Prostate gland (tissue), 2 donors: ENCODE measurements around the gene CCDC93. TPM values are rescaled to one million over a fixed set of nuclear protein-coding genes. Genes with fewer than 3 reads are reported as not detected.

Experiments used
- DNase-seq: peaks from one replicate; pipeline ENCODE4 v3.0.0-alpha.2; 2019; ENCODE audit warnings: low spot score
- H3K27ac ChIP-seq, 2 donors: fragments of 200-600 bp; sonication (generic); 2 replicates each; pipeline ENCODE4 v1.5.1; 2017 to 2019
- H3K27me3 ChIP-seq: fragments of 200-600 bp; sonication (generic); replicated peaks from 2 replicates; pipeline ENCODE4 v1.5.1; 2019; ENCODE audit not compliant: insufficient read depth
- H3K36me3 ChIP-seq, 2 donors: fragments of 200-600 bp; sonication (generic); 1 replicate in 1 of 2; 2 replicates in 1 of 2; pipeline versions ENCODE4 v1.5.1 to v1.8.1; 2017 to 2019
- H3K4me1 ChIP-seq: fragments of 200-600 bp; sonication (generic); replicated peaks from 2 replicates; pipeline ENCODE4 v1.5.1; 2019
- H3K4me3 ChIP-seq, 2 donors: fragments of 200-600 bp; sonication (generic); 2 replicates each; pipeline ENCODE4 v1.5.1; 2017 to 2019
- H3K9me3 ChIP-seq: fragments of 200-600 bp; sonication (generic); 2 replicates; pipeline ENCODE4 v1.5.1; 2017
- POLR2A ChIP-seq: fragments of 450-650 bp; IDR thresholded peaks from one replicate; pipeline ENCODE4 v1.6.1; 2016; ENCODE audit warnings: antibody characterized with exemption, mild to moderate bottlenecking
- POLR2AphosphoS5 ChIP-seq: sonication (generic); formaldehyde crosslinking; IDR thresholded peaks from one replicate; pipeline ENCODE4 v1.6.1; 2017; ENCODE audit warnings: antibody characterized with exemption
- WGBS: methylation state at CpG from one replicate; pipeline ENCODE4 v1.1.5; 2018; 5-methylcytosine and 5-hydroxymethylcytosine counted together
- intact Hi-C: fragments of 100-400 bp; cut with DNase I; formaldehyde crosslinking; loops from one replicate; pipeline ENCODE4 v1.14.2; 2022
- total RNA-seq, 2 donors: library from RNA; depleted of rRNA; stranded (reverse); fragments of >200 nt; gene quantifications; one replicate each; pipeline ENCODE4 v1.1.0, GENCODE V29; 2016
- TF ChIP-seq, protein P1 (sequence below), 4 experiments: fragments of 200-600 bp in 2 of 4; fragments of 450-650 bp in 2 of 4; sonication (generic) in 2 of 4; IDR thresholded peaks; 1 replicate in 3 of 4; 2 replicates in 1 of 4; pipeline ENCODE4 v1.5.1; 2016 to 2019; ENCODE audit warnings: antibody characterized with exemption in 4 of 4, mild to moderate bottlenecking in 2 of 4, moderate library complexity in 2 of 4

CCDC93 gene
- total RNA-seq, 2 donors from 2014 or later: 9.6 to 39.8 TPM

DNA sequence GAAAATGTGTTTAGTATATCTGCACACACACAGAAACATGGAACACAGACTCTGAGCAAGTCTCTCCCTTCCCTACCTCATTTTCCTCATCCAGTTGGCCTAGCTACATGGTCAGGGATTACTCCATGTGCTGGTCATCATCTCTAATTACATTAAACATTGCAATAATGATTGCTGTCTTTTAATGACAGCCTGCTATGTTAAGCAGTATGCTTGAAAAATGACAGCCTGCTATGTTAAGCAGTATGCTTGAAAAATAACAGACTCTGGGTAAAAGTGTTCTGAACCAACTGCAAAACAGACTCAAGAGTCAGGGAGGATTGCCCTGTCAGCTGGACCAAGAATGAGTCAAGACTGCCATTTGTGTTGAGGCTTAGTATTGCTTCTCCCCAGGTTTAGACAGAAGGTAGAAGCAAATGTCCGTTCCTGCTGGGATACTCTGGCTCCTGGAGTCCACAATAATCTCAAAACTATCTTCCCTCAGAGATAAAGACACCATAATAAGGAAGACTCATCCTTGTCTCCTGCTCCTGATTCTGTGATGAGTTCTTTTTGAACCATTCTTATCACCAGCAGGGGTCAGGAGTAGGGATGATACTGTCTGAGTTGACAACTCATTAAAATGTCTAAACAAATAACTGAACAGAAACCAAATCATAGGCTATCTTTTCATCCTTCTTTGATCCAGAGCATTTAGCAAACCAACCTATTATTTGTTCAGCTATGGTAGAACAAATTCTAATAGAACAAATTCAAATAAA is 57.7 kb downstream of the CCDC93 start:
- Histone ChIP-seq H3K27me3 (no peaks in the 10 kb centered on the region), H3K4me3 (no peak overlapping the region), H3K27ac (no peak overlapping the region), H3K9me3 (no peaks in the 10 kb centered on the region), H3K4me1 (peaks cover 2% of the 10 kb centered on the region), H3K36me3 (no peaks in the 10 kb centered on the region)
- intact Hi-C loops: no loop called here
- TF ChIP-seq, protein P1, sequence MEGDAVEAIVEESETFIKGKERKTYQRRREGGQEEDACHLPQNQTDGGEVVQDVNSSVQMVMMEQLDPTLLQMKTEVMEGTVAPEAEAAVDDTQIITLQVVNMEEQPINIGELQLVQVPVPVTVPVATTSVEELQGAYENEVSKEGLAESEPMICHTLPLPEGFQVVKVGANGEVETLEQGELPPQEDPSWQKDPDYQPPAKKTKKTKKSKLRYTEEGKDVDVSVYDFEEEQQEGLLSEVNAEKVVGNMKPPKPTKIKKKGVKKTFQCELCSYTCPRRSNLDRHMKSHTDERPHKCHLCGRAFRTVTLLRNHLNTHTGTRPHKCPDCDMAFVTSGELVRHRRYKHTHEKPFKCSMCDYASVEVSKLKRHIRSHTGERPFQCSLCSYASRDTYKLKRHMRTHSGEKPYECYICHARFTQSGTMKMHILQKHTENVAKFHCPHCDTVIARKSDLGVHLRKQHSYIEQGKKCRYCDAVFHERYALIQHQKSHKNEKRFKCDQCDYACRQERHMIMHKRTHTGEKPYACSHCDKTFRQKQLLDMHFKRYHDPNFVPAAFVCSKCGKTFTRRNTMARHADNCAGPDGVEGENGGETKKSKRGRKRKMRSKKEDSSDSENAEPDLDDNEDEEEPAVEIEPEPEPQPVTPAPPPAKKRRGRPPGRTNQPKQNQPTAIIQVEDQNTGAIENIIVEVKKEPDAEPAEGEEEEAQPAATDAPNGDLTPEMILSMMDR (IDR thresholded peaks at IDR 0.05): no peak
- TF ChIP-seq POLR2A (no peak), POLR2AphosphoS5 (no peak)
- no peak for DNase-seq
- 86% methylated on average over 1 of the region's 1 CpG for WGBS

DNA sequence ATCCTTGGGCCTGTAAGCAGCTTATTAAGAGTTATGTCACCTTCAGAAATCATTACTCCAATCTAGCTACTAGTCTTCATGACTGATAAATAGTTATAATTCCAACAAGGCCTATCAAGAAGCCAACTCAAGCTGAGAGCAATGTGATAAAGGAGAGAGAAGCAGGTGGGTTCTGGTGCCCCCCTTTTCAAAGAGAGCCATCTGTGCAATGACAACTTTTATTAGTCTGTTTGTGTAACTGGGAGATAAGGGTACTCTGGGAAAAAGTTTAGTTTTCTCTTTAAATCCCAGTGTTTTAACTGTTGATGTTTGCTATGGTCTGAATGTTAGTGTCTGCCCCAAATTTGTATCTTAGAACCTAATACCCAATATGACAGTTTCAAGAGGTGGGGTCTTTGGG is 60.6 kb downstream of the CCDC93 start:
- Histone ChIP-seq H3K4me1 (no peaks in the 10 kb centered on the region), H3K36me3 (peaks cover 0 to 4% of the 10 kb centered on the region in 2 donors), H3K27me3 (no peaks in the 10 kb centered on the region), H3K27ac (no peak overlapping the region), H3K9me3 (no peaks in the 10 kb centered on the region), H3K4me3 (no peak overlapping the region)
- DNase-seq: no peak
- no peak for TF ChIP-seq POLR2AphosphoS5
- TF ChIP-seq, protein P1 (IDR thresholded peaks at IDR 0.05): no peak
- TF ChIP-seq POLR2A: no peak
- intact Hi-C loops: no loop called here

DNA sequence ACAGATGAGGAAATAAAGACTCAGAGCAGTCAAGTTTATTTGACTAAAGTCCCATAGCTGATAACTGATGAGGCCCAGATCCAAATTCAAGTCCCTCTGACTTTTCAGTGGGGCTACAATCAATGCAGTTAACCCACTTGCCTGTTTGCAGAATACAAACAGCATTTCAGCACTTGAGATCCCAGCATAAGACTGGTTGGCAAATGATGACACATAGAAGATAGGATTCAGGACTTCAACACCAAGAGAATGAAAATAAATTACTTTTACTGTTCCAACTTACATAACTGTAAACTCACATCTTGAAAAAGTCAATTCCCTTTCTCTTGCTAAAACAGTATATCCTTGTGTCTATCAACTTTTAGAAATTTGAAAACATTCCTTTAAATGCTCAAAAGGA is 61.2 kb downstream of the CCDC93 start:
- intact Hi-C loops: no loop called here
- TF ChIP-seq POLR2A (no peak), POLR2AphosphoS5 (no peak)
- TF ChIP-seq, protein P1 (IDR thresholded peaks at IDR 0.05): no peak
- DNase-seq: no peak
- Histone ChIP-seq H3K27me3 (no peaks in the 10 kb centered on the region), H3K4me1 (no peaks in the 10 kb centered on the region), H3K9me3 (no peaks in the 10 kb centered on the region), H3K4me3 (no peak overlapping the region), H3K27ac (no peak overlapping the region), H3K36me3 (peaks cover 0 to 4% of the 10 kb centered on the region in 2 donors)

DNA sequence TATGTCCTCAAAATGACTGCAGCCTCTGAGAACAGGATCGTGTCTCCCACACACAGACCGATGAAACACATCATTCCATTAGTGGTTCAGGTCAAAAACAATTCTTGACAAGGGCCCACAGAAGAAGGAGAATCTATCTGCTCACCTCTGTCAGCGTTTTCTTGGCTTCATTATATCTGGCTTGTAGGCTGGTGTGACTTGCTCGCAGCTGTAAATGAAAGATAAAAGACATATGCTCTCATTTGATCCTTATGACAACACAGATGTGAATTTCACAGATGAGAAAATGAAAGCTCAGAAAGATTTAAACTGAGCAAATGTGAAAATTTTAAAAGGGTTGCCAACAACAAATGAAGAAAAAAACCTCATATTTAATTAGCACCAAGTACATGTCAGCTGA is 61.6 kb downstream of the CCDC93 start:
- 89% methylated on average over 4 of the region's 4 CpGs for WGBS
- H3K9me3 ChIP-seq: no peaks in the 10 kb centered on the region
- TF ChIP-seq, protein P1 (IDR thresholded peaks at IDR 0.05): no peak
- TF ChIP-seq POLR2AphosphoS5: no peak
- no peak for TF ChIP-seq POLR2A
- peaks cover 0 to 4% of the 10 kb centered on the region in 2 donors for H3K36me3 ChIP-seq
- intact Hi-C loops: no loop called here
- no peaks in the 10 kb centered on the region for H3K27me3 ChIP-seq
- no peak for DNase-seq
- H3K4me3 ChIP-seq: no peak overlapping the region
- H3K27ac ChIP-seq: no peak overlapping the region
- H3K4me1 ChIP-seq: no peaks in the 10 kb centered on the region

DNA sequence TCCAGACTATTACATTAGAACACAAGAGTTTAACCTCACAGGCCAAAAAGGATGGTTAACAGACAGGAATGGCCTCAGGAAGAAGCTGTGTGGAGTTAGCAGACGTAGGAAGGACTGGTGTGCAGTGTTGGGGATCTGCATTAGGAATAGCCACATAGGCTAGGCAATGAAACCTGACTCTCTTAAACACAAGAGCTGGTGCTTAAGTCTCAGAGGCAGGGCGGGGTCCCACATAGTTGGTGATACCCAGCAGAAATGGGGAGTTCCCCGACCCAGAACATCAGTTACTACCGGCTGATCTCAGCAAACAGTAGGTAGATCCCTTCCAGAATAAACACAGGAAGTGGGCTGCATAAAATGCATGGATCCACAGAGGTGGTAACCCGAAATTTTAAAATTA is 64.1 kb downstream of the CCDC93 start:
- TF ChIP-seq, protein P1 (IDR thresholded peaks at IDR 0.05): no peak
- TF ChIP-seq POLR2A (no peak), POLR2AphosphoS5 (no peak)
- intact Hi-C loops: no loop called here
- H3K27me3 ChIP-seq: no peaks in the 10 kb centered on the region
- no peaks in the 10 kb centered on the region for H3K4me1 ChIP-seq
- H3K27ac ChIP-seq: no peak overlapping the region
- no peak for DNase-seq
- 72% methylated on average over 5 of the region's 5 CpGs for WGBS
- H3K36me3 ChIP-seq: peaks cover 5 to 19% of the 10 kb centered on the region in 2 donors
- H3K9me3 ChIP-seq: no peaks in the 10 kb centered on the region
- no peak overlapping the region for H3K4me3 ChIP-seq
